ENCODE results near the gene RAP1A. TPM values are rescaled to one million over a fixed set of nuclear protein-coding genes. Genes with fewer than 3 reads are reported as not detected.
"Not testable (repeated sequence)": the region's sequence is repeated elsewhere in the genome, so short reads cannot be mapped to it uniquely, and the experiment has no call there.

Gene RAP1A
- total RNA-seq, 4 donors from 2014 or later: 171 to 325 (median 216) TPM

GRCh38 chr1:111629190-111629954, 9.8 kb downstream of the RAP1A start:
- WGBS: 52% methylated on average over 4 of the region's 4 CpGs
- TF ChIP-seq CTCF (IDR thresholded peaks at IDR 0.05): no peak
- TF ChIP-seq POLR2AphosphoS5 (IDR thresholded peaks at IDR 0.05): no peak
- no peak for TF ChIP-seq POLR2A (IDR thresholded peaks at IDR 0.05; ENCODE audit: low read depth)
- no peak for TF ChIP-seq EP300 (IDR thresholded peaks at IDR 0.05)
- Histone ChIP-seq H3K27ac (replicated peaks in 1 of 4) (peak overlapping the region; percentile 29 to 97 (median 96)), H3K4me1 (peaks cover 61 to 99% (median 96%) of the 10 kb centered on the region in 4 donors), H3K4me3 (no peak overlapping the region), H3K36me3 (no peaks in the 10 kb centered on the region), H3K27me3 (no peaks in the 10 kb centered on the region), H3K9me3 (no peaks in the 10 kb centered on the region)
- no peak for DNase-seq (ENCODE audit: extremely low spot score)
- intact Hi-C loops (cut with DNase I): no loop called here

- TF ChIP-seq POLR2AphosphoS5 (IDR thresholded peaks at IDR 0.05) (no peak), EP300 (IDR thresholded peaks at IDR 0.05) (no peak), CTCF (IDR thresholded peaks at IDR 0.05) (no peak), POLR2A (IDR thresholded peaks at IDR 0.05; ENCODE audit: low read depth) (no peak)
- H3K4me3 ChIP-seq: no peak overlapping the region
- H3K4me1 ChIP-seq: peaks cover 61 to 98% (median 95%) of the 10 kb centered on the region in 4 donors
- H3K27me3 ChIP-seq: no peaks in the 10 kb centered on the region
- WGBS: 74% methylated on average over 2 of the region's 2 CpGs
- no peaks in the 10 kb centered on the region for H3K36me3 ChIP-seq
- H3K9me3 ChIP-seq: no peaks in the 10 kb centered on the region
- intact Hi-C loops (cut with DNase I): no loop called here
- peak overlapping the region in 3 of 4 donors; percentile 62 to 97 (median 95) for H3K27ac ChIP-seq (replicated peaks in 1 of 4)
- DNase-seq (ENCODE audit: extremely low spot score): no peak
Observed at GRCh38 chr1:111630567-111630966, 11.0 kb downstream of the RAP1A start.

- H3K4me1 ChIP-seq: peaks cover 61 to 98% (median 95%) of the 10 kb centered on the region in 4 donors
- no peaks in the 10 kb centered on the region for H3K36me3 ChIP-seq
- WGBS: 39% methylated on average over 2 of the region's 2 CpGs
- H3K27me3 ChIP-seq: no peaks in the 10 kb centered on the region
- TF ChIP-seq POLR2A (IDR thresholded peaks at IDR 0.05; ENCODE audit: low read depth) (no peak), EP300 (IDR thresholded peaks at IDR 0.05) (no peak), CTCF (IDR thresholded peaks at IDR 0.05) (no peak), POLR2AphosphoS5 (IDR thresholded peaks at IDR 0.05) (no peak)
- no peak overlapping the region for H3K4me3 ChIP-seq
- peak overlapping the region in 2 of 4 donors; percentile 62 to 95 for H3K27ac ChIP-seq (replicated peaks in 1 of 4)
- intact Hi-C loops (cut with DNase I): no loop called here
- no peak for DNase-seq (ENCODE audit: extremely low spot score)
- H3K9me3 ChIP-seq: no peaks in the 10 kb centered on the region
Observed at GRCh38 chr1:111631502-111631901, 11.9 kb downstream of the RAP1A start.

GRCh38 chr1:111632771-111633170, 13.2 kb downstream of the RAP1A start:
- Histone ChIP-seq H3K27ac (replicated peaks in 1 of 4) (peak overlapping the region in 2 of 4 donors; percentile 20 to 62), H3K4me1 (peaks cover 53 to 98% (median 95%) of the 10 kb centered on the region in 4 donors)

GRCh38 chr1:111633736-111634247, 14.2 kb downstream of the RAP1A start:
- H3K27ac ChIP-seq (replicated peaks in 1 of 4): peak overlapping the region in 3 of 4 donors; percentile 28 to 45 (median 36)
- H3K36me3 ChIP-seq: no peaks in the 10 kb centered on the region
- WGBS: 28% methylated on average over 1 of the region's 1 CpG
- no peaks in the 10 kb centered on the region for H3K9me3 ChIP-seq
- TF ChIP-seq CTCF (IDR thresholded peaks at IDR 0.05) (no peak), POLR2AphosphoS5 (IDR thresholded peaks at IDR 0.05) (no peak), EP300 (IDR thresholded peaks at IDR 0.05) (no peak), POLR2A (IDR thresholded peaks at IDR 0.05; ENCODE audit: low read depth) (no peak)
- intact Hi-C loops (cut with DNase I): no loop called here
- DNase-seq (ENCODE audit: extremely low spot score): no peak
- H3K4me1 ChIP-seq: peaks cover 48 to 98% (median 95%) of the 10 kb centered on the region in 4 donors
- H3K27me3 ChIP-seq: no peaks in the 10 kb centered on the region
- no peak overlapping the region for H3K4me3 ChIP-seq

More at GRCh38 chr1:111632771-111633170, 13.2 kb downstream of the RAP1A start:
- H3K27me3 ChIP-seq; intact Hi-C loops (cut with DNase I); H3K9me3 ChIP-seq; H3K4me3 ChIP-seq; DNase-seq (ENCODE audit: extremely low spot score); H3K36me3 ChIP-seq: not testable (repeated sequence)
- WGBS: 90% methylated on average over 4 of the region's 4 CpGs

Data from esophagus muscularis mucosa (tissue), 4 donors.